ENCODE results near the gene CPEB4.

The CPEB4 gene

DNA sequence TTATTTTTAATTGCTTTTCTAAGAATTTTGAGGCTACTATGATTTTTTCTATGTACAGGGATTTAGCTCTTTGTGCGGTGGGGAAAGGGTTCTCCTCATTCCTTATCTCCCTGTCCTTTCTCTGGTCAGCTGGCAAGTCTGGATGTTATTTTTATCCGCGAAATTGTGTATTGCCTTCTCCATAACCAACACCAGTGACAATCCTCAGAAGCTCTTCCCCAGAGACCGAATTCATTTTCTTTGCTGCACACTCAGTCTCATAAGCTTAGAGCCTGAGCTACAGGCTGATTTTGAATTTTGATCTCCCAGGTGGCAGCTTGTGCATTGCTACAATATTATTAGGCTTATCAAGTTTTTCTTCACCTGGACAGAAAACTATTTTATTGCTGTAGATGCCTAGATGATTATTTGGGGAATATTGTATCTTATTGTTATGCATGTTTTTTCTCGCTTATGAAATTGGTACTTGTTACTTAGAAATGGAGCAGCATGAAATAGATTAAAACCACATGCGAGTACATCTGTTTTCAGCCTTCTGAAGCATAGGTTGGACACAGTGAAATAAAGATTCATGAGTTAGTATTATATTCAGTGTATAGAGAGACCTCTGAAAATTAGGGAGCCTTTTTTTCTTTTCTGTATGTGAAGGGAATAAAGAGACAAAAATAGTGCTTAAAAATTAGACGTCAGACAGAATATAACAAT, 27.3 kb downstream of the CPEB4 start:
- DNase-seq (ENCODE audit: low spot score), result no peak

DNA sequence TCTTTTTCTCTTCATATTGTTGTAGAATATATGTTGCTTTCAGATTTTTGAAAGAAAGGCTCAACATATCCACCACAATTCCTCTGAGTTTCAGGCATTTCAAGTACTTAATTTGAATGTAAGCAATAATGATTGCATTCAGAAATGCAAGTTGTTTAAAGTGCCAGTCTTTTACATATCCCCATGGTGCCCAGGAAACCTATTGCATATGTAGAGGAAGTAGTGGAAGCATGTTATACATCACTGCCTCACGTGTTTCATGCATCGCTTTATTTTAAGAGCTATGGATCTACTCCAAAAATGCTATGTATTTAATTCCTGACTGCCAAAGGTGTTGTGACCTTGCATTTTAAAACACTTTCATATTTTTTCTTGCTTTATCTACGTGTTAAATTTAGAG, 28.1 kb downstream of the CPEB4 start:
- no peak for DNase-seq (ENCODE audit: low spot score)

DNA sequence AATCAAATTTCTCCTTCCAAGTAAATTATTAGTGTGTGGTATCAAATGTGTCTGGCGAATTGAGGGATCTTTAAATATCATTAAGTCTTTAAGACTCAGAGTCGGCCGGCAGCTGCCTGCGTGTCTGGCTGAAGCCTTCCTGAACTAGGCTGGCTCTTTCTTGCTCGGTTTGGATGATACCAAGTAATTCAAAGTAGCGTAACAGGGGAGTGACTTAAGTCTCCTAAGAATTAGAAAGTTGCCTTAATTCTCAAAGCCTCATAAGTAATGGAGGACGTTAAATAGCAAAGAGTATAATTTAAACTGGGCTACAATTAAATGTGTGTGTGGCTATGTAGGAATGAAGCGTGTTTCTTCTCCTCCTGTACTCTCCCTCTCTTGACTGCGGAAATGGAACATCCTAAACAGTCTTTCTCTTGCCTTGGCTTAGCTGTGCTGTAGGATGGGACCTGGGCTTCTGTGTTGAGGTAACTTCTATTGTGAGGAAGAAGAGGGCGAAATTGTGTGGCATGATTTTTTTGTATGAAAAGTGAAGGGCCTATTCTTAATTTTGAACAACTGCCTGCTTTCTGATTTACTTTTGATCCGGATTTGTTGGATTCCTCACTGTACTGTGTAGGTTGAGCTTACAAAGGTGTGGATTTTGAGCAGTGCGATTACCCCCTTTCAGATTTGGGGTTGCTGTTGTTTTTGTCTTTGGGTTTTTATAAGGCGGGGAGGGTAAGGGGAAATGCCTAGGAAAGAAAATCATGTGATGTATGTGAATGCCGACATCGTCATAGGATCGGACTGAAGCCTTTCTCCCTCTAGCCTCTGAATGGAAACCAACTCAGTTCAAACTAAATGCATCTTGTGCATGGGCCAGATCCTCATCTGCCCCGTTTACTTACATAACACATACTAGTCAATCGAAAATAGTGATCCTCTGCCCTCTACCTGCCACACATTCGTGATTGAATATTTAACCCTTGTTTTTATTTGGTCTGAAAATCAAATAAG, 29.9 kb downstream of the CPEB4 start:
- peak; percentile 56 for DNase-seq (ENCODE audit: low spot score)

DNA sequence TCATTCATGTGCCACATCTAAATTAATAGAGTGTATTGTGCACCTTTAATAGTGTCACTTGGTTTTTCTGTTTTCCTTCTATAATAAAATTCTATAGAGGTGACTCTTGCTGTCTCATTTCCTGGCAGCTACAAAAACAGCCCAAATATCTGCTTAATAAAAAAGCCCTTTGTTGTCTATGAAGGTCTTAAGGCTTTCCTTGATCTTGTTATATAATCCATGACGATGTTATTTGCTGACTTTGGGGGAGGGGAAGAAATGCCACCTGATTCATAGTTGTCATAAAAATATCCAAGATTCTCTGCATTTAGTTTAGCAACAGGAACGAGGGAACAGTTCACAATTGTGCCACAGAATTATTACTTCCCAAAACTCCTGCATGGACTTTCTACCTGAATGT, 31.3 kb downstream of the CPEB4 start:
- no peak for DNase-seq (ENCODE audit: low spot score)

DNA sequence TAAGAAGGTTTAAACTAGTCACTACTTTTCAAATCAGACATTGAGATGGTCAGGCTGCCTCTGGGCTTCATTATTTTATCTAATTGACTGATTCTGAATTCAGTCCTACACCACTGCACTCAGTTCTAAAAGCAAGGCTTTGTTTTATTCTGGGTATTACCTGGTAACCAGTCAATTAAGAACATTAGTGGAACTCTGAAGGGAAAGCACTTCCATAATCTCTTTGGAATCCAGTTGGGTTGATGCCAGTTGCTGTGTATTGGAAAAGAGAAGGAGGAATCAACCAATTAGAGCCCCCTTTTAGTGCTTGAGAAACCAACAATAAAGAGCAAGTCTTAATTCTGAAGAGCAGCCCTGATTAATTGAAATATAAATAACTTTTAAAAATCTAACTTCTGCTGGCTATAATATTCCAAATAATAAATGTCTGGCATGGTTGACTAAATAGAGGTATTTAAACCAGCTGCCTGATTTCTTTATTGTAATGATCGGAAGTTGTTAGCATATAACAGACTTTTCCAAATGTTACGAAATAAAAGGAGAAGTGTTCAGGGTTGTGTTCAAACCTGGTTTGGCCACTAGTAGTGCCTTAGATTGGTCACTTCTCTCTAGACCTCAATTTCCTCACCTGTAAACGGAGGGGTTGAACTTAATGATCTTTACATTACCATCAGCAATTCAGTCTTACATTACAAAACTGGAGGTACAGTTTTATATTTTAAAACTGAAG, 32.0 kb downstream of the CPEB4 start:
- no peak for DNase-seq (ENCODE audit: low spot score)

DNA sequence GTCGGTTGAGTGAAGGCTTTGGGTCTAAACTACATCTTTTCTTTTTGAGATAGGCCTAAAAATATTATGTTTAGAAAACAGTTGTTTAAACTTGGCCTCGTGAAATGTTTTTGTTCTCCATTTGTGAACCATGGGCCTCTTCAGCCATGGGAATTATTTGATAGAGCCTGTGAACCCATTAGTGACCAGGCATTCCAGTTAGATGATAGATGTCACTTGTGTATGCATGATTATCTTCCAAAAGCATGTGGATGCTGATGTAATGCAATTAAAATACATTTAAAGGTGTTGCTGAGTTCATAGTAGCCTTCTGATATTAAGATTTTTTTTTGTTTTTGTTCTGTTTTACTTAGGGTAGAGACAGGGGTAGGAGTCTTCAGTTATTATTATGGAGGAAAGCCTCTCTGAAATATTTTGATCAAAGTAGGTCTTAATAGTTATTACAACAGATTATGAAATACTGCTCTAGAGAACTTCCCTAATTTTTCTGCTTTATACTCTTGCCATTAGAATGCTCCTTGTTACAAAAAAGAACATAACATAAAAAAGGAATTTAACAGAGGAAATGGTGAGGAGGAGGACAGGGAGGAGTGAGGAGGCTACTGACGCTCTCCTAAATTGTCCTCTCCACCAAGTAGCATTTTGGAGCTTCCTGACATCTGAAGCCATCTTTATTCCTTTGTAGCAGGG, 32.9 kb downstream of the CPEB4 start:
- no peak for DNase-seq (ENCODE audit: low spot score)

DNA sequence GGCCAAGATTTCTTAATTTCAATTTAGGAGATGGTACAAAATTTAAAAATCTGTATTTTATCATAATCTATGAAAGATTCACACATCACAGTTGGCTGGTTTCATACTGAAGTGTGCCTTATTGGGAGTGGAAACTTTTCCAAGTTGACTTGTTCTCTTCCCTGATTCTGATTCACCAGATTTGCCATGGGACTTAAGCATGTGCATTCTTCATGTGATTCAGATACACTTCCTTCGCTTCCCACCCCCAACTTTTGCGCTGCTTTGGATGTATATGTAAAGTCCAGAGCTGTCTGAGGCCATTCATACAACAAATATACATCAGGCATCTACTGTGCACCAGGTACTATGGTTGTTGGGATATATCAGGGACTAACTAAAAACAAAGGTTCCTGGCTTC, 34.4 kb downstream of the CPEB4 start:
- DNase-seq (ENCODE audit: low spot score), result no peak

DNA sequence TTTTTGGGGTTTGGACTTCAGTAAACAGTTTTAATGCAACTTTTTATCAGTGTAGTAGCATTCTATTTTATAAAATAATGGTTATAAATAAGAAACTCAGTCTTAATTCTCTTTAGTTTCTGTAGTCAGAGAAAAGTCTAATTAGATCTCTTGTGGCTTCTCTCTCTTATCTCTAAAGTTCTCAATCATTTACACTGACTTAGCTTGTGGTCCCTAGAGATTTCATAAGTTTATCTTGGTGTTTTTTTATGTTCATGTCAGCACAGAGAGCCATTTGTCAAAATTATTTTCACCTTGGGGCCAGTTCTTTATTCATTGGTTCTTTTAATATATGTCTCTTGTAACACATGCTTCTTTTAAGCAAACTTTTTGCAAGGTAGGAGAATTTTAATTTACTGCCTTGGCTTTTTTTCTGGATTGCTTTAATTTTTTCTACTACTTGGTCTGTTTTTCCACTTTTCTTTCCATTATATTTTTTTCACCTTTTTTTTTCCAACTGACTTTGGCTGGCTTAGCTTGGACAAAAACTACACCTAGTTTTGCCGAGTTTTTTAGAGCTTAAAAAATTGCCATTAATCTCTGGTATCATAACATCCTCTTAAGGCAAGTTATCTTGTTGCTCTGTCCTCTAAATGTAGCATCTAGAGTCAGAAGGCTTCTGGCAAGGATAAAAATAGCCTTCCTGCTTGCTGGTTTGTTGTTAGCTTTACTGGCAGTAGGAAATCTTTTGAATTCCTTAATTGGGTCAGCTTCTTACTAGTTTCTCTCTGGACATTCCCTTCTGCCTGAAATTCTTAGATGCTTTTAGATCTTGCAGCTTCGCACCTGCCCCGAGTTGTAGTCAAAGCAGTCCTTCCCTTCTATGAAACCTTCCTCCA, 35.3 kb downstream of the CPEB4 start:
- no peak for DNase-seq (ENCODE audit: low spot score)

DNA sequence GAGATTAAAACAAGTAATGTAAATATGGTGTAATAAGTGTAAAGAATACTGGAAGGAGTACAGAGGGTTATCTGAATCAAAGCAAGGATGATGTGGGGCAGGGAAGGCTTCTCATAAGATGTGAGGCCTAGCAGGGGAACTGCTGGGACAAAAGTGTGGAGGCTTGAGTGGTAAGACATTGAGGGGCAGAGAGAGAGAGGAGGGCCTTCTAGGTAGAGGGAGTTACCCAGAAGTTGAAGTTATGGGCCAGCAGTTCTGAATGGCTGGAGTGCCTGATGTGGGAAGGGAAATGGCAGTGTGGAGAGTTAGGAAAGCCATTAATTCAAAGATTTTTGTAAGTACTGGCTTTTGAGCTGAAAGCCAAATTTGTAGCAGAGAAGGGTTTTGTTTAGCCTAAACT, 36.8 kb downstream of the CPEB4 start:
- no peak for DNase-seq (ENCODE audit: low spot score)

DNA sequence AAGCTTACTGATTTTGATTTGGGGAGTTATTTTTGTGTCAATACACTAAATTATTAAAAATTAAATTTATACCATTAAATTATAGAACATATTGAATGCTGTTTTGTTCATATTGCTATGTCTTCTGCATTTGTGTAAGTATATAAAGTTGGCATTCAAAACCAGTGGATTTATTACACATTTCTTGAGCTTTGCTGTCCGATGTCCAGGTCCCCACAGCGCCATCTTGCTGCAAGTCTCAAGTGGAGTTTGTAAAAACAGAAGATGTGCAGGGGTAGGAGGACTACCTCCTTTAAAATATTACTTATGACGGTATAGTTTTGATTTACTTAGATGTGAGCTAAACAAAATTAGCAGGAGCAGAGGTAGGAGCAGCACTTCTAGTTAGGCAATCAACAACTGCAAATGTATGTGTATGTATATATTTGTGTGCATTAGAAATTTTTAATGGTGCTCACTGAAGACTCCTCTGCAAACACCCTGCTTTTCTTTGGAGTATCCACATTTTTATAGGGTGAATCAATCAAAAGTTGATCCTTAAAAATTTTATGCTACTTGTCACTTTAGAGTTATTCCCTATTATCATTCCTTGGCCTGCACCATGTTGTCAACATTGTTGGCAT, 37.4 kb downstream of the CPEB4 start:
- no peak for DNase-seq (ENCODE audit: low spot score)

DNA sequence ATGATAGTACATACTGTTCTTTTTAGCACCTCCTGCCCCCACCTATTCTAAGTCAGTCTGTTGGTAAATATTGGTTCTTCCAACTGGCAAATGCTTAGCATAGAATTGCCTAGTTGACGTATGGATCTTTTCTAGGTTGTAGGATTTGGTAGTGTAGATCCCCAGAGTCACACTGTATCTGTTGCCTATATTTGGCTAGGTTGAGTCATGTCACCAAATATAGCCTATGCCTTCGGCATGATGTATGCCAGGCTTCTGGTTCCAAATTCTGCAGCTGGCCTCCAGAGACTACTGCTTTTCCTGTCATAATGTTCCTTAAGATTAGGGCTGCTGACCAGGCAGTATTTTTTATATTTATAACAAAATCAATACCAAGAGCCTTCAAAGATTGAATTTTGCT, 38.2 kb downstream of the CPEB4 start:
- no peak for DNase-seq (ENCODE audit: low spot score)

DNA sequence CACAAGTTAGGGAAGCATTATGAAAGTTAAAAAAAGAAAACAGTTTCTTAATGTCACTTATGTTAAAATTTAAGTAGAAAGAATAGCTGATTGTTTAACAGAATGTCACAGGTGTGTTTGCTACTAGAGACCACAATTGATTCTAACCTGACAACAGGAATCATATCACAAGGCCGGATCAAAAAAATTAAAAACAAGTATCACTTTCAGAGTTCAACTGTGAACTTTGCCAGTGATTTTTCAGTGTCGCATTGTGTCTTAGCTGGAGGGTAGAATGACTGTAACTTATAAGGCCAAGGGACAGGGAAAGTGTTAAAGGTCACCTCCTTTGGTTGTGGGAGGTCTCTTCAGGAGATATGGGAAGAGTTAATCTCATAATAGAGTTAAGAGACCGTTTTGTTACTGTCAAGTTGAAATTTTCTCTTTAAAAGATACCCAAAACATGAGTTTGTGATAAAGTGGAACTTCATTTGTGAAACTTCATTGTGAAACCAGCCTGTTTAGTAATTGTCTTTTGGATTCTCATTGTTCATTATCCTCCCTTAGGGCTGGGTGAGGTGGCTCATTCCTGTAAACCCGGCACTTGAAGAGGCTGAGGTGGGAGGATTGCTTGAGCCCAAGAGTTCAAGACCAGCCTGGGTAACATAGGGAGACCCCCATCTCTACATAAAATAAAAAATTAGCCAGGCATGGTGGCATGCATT, 40.9 kb downstream of the CPEB4 start:
- DNase-seq (ENCODE audit: low spot score), result no peak

DNA sequence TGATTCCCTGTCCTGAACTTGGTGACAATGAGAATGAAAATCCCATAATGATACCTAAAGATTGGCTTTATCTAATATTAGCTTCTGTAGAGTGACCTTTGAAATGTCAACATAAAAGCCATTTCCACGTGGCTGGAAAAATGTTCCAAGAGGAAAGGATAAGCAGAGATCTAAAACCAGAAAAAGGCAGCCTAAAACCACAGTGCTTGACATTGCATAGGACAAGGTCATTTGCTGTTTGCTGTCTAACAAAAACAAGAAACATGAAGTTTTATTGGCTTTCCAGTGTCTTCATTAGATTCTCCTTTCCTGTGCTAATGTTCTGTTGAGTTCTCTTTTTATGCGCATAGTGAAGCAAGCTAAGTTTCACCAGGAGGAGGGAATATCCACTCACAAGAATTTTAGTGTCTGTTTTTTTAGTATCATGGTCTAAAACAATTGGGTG, 44.6 kb downstream of the CPEB4 start:
- DNase-seq (ENCODE audit: low spot score), result no peak

DNA sequence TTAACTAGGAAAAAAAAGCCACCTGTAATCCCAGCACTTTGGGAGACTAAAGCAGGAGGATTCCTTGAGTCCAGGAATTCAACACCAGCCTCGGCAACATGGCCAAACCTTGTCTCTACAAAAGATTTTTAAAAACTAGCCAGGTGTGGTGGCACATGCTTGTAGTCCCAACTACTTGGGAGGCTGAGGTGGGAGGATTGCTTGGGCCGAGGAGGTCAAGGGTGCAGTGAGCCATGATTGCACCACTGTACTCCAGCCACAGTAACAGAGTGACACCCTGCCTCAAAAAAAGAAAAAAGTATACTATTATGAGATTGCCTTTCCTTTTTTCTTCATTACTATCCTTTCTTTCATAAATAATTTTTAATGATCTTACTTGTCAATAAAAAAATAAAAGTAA, 45.8 kb downstream of the CPEB4 start:
- no peak for DNase-seq (ENCODE audit: low spot score)

DNA sequence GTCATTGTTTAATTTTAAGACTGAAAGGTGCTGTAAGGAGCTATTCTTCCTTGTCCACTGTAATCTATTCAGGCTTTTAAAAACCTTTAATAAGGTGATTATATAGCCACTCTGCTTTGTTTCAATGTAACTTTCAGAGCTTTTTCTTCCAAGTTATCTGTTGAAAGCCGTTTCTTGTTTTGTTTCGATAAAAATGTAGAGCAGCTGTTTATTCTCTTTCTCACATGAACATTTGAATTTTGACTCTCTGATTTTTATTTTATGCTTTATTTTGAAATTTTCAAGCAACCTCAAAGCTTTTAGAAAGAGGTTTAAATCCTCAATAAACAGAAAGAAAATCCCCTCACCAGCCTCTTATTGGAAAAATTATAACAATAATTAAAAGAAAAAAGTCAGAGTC, 47.2 kb downstream of the CPEB4 start:
- DNase-seq (ENCODE audit: low spot score), result no peak

DNA sequence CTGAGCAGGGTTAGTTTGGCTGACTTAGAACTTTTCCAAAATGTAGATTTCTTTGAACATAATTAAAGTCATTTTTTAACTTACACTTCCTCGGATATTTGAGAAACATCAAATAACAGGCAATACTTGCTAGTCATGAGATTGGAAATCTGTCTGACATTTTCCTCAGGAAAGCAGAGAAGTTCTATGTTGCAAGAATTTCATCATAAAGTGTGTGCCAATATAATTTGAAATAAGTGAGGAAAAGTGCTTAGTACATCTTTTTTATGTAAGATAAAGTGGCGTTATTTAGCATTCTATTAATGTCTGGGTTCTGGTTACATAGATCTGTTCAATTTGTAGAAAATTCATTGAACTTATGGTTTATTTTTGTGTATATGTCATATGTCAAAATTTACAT, 52.1 kb downstream of the CPEB4 start:
- no peak for DNase-seq (ENCODE audit: low spot score)

DNA sequence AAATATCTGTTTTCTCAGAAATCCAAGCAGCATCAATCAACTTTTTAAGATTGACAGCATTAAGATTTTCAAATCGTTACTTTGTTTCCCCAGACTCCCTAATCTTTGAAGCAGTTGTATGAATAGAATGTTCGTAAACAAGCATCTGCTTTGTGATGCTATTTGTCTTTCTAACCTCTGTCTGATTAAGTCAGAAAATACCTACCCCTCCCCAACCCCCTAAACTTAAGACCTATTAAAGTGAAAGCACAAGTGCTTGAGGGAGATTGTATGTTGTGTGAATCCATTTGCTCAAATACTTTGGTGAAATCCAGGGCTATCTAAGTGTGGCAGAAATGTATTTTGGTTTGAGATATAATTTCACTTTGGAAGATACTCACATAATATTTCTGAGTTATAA, 53.0 kb downstream of the CPEB4 start:
- no peak for DNase-seq (ENCODE audit: low spot score)

DNA sequence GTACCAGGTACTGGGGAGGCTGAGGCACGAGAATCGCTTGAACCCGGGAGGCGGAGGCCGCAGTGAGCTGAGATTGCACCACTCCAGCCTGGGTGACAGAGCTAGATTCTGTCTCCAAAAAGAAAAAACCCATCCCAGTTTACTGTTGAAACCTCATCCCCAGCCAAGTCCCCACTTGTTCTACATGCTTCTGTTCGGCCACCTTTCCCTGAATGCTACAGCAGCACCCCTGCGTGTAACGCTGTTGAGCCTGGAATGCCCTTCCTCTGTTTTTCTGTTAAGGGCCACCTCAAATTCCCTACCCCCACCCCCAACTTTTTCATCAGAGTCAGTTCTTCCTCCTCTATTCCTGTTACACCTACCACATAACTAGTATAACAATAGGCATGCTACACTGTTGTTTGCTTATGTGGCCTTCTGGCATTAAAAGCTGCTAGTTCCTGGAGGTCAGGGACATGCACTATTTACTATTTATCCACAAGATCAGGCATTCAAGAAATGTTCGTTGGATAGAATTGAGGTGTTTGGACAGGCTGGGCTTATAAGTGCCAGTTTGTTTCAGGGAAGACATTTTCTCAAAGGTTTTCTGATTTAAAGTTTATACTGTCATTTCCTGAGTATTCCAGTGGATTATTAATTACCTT, 53.7 kb downstream of the CPEB4 start:
- DNase-seq (ENCODE audit: low spot score), result no peak

DNA sequence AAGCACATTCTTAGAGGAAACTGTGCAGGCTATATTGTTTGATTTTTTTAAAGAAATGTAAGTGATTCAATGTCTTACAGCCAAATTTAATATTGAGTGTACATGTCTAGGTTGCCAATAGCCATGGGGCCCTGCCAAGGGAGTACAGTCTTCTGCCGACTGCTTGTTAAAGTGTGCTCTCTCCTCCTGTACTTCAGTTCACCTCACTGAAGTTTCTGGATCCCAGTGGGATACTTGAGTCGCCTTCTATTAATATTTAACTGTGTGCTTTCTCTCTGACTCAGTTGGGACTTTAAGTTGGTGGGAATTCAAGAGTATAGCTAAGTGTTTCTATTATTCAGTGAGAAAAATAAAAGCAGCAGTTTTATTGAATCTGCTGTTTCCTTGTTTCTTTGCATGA, 56.4 kb downstream of the CPEB4 start:
- DNase-seq (ENCODE audit: low spot score), result no peak

Data from ecto neural progenitor cell (in vitro differentiated cells).